Heart left ventricle (tissue), 13 donors: ENCODE data around the gene SLC25A28.

Experiments
- POLR2A ChIP-seq, 2 donors: fragments of 450-650 bp; IDR thresholded peaks; one replicate each; pipeline ENCODE4 v1.6.1; 2017; ENCODE audit warnings: antibody characterized with exemption in 2 of 2, mild to moderate bottlenecking in 2 of 2, moderate library complexity in 2 of 2
- TF ChIP-seq, protein P1 (sequence below), 12 donors: fragments of 200-600 bp; sonication (generic) in 4 of 12; IDR thresholded peaks; one replicate each; pipeline versions ENCODE4 v1.5.0 to v1.8.0; 2018 to 2022; ENCODE audit warnings: antibody characterized with exemption in 12 of 12, mild to moderate bottlenecking in 5 of 12
- donor health status: ischemic (EF 13 %, LVEDD 7.1; RV severe dilation, severe dysfunction).
- donor health status: DM: no; HTN: yes; CAD: no.
- donor health status: DM: no; HTN: no; CAD: no.
- donor health status: ischemic (EF 25% LVEDD 6.9; RV normal size, moderate dysfunction).
- donor health status: ischemic (EF 25% LVEDD 5.7; RV mildly dilated, moderate dysfunction).
- donor health status: ischemic (EF 35%, LVEDD 5.7; RV mildly dilated, moderate dysfunction).
- donor health status: nonischemic (EF 11% LVEDD 7.7; RV severe dilation, severe dysfunction).
- donor health status: DM: yes; HTN: yes; CAD: no.
- donor health status: PGD.
- donor health status: ischemic (EF 29% LVEDD 5.4; RV normal size, mild dysfunction).
- donor health status: nonischemic (EF 23%, LVEDD 6.1; RV moderate dilation, normal function).

DNA sequence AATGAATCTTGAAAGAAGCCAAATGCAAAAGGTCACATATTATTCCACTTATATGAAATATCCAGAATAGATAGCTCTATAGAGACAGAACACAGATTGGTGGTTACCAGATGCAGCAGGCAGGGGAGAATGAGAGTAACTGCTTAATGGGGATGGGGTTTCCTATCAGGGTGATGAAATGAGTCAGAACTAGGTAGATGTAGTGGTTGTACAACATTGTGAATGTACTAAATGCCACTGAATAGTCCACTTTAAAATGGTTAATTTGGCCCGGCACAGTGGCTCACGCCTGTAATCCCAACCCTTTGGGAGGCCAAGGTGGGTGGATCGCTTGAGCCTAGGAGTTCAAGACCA is 9.4 kb upstream of the SLC25A28 start:
- TF ChIP-seq, protein P1, sequence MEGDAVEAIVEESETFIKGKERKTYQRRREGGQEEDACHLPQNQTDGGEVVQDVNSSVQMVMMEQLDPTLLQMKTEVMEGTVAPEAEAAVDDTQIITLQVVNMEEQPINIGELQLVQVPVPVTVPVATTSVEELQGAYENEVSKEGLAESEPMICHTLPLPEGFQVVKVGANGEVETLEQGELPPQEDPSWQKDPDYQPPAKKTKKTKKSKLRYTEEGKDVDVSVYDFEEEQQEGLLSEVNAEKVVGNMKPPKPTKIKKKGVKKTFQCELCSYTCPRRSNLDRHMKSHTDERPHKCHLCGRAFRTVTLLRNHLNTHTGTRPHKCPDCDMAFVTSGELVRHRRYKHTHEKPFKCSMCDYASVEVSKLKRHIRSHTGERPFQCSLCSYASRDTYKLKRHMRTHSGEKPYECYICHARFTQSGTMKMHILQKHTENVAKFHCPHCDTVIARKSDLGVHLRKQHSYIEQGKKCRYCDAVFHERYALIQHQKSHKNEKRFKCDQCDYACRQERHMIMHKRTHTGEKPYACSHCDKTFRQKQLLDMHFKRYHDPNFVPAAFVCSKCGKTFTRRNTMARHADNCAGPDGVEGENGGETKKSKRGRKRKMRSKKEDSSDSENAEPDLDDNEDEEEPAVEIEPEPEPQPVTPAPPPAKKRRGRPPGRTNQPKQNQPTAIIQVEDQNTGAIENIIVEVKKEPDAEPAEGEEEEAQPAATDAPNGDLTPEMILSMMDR (IDR thresholded peaks at IDR 0.05), result no peak
- no peak for TF ChIP-seq POLR2A (IDR thresholded peaks at IDR 0.05)
